HG02642 (cell line): ENCODE data around the gene SPPL2A.
"Not testable (repeated sequence)": the region's sequence is repeated elsewhere in the genome, so short reads cannot be mapped to it uniquely, and the experiment has no call there.

ENCODE experiments used
- ATAC-seq: cut with Tn5 transposase; IDR thresholded peaks from one replicate; pipeline ENCODE4 v1.9.1; 2021; ENCODE audit warnings: mild to moderate bottlenecking; ENCODE audit not compliant: unreplicated experiment, poor library complexity

Gene SPPL2A

DNA sequence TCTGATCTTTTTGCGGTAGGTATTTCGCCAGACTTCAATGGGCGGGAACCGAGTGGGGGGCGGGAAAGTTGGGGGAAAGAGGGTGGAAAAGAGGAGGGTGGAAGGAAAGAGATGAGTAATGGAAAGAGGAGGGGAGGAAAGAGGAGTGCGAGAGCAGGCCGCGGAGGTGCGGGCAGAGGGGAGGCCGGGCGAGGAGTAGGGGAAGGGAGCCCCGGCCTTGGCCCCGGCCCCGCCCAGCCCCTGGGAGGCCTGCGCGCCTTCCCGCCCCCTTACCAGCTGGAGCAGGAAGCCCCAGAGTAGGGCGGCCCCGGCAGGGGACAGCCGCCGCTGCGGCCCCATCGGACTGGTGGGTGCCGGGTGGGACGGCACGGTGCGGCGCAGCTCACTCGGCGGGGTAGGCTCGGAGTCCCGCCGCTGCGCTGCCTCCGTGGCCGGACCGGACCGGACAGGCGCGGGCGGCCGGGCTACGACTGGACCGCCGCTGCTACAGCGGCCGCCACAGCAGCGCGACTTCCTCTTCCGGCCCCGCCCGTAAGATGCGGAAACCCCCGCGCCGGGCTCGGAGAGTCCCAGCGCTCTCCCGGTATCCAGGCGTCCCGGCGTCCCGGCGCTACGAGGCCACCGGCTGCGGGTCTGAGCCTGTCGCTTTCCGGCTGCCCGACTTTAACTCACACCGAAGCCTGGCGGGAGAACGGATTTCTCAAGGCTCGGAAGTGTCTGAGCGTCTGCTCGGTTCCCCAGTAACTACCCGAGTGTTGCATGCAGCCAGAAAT, at the start of gene SPPL2A:
Gene SPPL2A, minus strand, starts transcription at position 512 of the 773 bp plus-strand sequence. Its CDS starts 173 bp downstream, at position 339.
- peak; percentile 94 for ATAC-seq

DNA sequence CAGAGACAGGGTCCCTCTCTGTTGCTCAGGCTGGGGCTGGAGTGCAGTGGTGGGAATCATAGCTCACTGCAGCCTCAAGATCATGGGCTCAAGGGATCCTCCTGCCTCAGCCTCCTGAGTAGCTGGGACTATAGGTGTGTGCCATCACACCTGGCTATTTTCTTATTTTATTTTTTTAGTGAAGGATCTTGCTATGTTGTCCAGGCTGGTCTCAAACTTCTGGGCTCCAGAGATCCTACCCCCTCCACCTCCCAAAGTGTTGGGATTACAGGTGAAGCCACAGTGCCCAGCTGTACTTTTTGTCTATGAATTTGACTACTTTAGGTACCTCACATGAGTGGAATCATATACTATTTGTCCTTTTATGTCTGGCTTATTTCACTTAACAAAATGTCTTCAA, 49.1 kb upstream of the SPPL2A start:
- no peak for ATAC-seq

DNA sequence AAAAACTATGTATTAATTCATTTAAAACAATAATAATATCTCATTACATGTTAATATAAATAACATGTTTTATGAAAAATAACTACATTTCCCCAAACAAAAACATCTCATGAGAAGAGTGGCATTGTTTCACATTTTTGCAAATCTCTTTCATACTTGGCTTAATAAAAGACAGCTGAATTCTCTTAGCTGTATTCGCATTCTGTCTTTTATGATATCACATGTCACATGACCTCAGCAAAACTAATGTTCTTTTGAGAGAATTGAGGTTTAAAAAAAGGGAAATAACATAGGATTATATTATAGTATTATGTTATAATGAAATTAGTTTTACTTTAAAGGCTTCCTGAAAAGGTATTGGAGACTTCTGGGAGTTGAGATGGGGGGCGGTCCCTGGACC, 48.4 kb upstream of the SPPL2A start:
- no peak for ATAC-seq

DNA sequence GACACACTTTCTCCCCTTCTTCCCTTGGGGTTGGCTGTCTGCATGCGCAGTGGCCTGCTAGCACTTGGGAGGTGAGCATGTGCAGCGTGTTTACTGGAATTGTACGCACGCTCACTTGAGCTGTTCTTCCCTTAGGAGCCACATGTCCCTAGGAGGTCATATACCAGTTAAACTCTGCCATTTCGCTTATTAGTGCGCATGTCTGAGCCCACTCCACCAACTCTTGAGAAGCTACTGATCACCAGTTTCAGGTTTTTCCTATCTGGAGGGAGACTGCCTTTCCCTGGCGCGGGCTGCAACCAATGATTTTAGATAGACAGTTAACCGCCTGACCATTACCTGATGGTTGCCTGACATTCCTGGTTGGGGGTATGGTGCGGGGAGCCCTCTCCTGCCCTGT, 47.6 kb upstream of the SPPL2A start:
- no peak for ATAC-seq

GRCh38 chr15:50812181-50812506, 46.6 kb upstream of the SPPL2A start:
- ATAC-seq: not testable (repeated sequence)

DNA sequence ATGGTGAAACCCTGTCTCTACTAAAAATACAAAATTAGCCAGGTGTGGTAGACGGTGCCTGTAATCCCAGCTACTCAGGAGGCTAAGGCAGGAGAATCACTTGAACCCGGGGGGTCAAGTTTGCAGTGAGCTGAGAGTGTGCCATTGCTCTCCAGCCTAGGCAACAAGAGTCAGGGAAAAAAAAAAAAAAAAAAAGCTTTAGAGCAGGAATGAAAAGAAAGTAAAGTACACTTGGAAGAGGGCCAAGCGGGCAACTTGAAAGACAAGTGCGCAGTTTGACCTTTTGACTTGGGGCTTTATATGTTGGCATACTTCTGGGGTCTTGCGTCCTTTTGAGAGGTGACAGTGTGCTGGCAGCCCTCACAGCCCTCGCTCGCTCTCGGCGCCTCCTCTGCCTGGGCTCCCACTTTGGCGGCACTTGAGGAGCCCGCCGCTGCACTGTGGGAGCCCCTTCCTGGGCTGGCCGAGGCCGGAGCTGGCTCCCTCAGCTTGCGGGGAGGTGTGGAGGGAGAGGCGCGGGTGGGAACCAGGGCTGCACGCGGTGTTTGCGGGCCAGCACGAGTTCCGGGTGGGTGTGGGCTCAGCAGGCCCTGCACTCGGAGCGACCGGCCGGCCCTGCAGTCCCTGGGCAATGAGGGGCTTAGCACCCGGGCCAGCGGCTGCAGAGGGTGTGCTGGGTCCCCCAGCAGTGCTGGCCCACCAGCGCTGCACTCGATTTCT, 46.1 kb upstream of the SPPL2A start:
- ATAC-seq: not testable (repeated sequence)

DNA sequence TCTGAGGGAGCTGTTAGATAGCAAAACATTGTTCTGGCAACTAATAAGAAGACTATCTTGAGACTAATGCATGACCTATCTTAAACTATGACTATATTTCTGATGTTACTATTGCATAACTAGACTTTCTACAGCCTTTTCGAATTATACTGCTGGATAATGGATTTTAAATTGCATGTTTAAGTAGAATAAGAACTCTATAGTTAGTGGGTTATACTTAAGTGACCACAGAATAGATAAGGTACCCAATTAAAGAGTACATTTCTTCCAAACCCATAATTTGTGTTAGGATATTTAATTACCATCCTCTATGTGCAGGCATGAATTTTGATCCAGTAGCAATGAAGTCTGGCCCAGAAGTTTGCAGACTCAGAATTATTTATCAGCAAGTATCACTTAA, 44.6 kb upstream of the SPPL2A start:
- no peak for ATAC-seq

GRCh38 chr15:50808728-50809127, 43.2 kb upstream of the SPPL2A start:
- no peak for ATAC-seq

GRCh38 chr15:50803479-50804180, 38.1 kb upstream of the SPPL2A start:
- no peak for ATAC-seq

GRCh38 chr15:50800715-50801114, 35.2 kb upstream of the SPPL2A start:
- no peak for ATAC-seq

DNA sequence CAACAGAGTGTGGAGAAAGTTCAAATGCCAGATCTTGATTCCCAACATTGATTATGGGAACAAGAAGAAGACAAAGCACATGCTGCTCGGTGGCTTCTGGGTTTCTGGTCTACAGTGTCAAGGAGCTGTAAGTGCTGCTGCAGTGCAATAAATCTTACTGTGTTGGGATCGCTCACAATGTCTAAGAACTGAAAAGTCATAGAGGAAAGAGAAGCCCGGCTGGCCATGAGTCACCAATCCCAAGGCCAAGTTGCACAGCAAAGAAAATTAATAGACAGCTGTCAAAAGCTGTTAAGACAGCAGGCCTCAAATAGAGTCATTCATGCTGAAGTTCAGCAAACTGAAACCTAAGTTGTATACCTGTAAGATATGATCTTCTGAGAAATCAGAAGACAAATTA, 33.2 kb upstream of the SPPL2A start:
- ATAC-seq: no peak

GRCh38 chr15:50797926-50798325, 32.4 kb upstream of the SPPL2A start:
- no peak for ATAC-seq

GRCh38 chr15:50791486-50791885, 26.0 kb upstream of the SPPL2A start:
- no peak for ATAC-seq

- ATAC-seq: no peak
Observed at GRCh38 chr15:50790778-50791453, 25.4 kb upstream of the SPPL2A start.

- no peak for ATAC-seq
Observed at GRCh38 chr15:50786871-50787270, 21.4 kb upstream of the SPPL2A start.

DNA sequence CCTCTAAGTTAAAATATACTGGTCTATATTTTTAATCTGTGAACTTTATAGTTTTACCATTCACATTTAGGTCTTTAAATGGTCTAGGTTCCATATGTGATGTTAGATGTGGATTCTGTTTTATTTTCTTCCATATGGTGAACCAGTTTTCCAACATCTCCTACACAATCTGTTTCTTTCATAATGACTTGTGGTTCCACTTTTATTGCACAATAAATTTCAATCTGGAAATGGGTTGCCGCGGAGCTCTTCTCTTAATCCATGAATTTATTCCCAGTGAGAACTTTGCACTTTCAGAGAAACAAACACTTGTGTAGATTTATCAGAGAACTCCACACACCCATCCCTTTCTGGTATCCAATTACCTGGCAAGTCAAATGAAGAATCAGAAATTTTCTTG, 20.9 kb upstream of the SPPL2A start:
- no peak for ATAC-seq

GRCh38 chr15:50783895-50784294, 18.4 kb upstream of the SPPL2A start:
- no peak for ATAC-seq

DNA sequence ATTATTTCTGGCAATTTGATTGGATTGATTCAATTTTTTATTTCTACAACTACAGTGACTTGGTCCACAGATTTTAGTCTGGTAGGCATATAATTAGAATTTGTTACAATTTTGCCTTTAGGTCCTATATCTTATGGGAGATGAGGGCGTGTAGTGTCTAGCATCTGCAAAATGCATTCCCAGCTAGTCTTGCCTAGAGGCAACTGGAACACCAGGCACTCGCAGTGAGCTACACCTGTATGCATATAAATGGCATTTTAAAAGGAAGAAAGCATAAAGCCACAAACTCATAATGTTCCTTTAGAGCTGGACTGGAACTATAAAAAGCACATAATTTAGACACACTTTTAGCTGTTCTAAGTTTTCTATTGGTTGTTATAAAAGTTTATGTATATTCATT, 17.9 kb upstream of the SPPL2A start:
- no peak for ATAC-seq

GRCh38 chr15:50778086-50778485, 12.6 kb upstream of the SPPL2A start:
- ATAC-seq: no peak

DNA sequence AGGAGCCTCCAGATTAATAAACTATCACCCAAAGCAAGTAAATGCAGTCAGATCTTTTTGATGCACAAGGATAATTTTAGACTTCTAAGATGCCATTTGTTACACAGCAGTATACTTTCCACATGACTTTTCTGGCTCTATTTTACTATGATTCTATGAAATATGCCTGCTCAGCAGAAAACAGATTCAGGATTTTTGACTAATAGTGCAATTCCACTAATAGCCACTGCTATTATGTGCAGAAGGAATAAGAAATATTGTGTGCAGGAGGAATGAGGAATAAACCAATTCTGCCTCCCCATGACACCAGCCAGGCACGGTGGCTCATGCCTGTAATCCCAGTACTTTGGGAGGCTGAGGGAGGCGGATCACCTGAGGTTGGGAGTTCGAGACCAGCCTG, 11.5 kb upstream of the SPPL2A start:
- no peak for ATAC-seq

DNA sequence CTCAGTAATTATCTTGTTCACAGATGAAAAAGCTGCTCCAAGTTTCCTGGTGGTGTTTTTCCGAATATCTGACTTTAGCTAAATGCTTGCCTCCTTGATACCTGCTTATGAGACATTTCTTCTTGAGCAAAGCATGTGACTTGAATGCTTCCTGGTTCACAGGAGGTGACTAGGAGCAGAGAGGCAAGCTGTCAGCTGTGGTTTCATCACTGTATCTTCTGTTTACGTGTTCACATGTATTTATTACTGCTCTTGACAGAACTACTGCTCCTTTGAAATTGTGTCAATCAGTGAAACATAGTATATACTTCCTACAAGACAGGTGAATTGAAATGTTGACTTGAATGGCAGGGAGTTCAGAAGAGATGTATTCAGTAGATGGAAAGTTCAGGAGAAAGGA, 8.9 kb upstream of the SPPL2A start:
- ATAC-seq: no peak
